ENCODE measurements around the gene SLC12A6.

Gene SLC12A6

DNA sequence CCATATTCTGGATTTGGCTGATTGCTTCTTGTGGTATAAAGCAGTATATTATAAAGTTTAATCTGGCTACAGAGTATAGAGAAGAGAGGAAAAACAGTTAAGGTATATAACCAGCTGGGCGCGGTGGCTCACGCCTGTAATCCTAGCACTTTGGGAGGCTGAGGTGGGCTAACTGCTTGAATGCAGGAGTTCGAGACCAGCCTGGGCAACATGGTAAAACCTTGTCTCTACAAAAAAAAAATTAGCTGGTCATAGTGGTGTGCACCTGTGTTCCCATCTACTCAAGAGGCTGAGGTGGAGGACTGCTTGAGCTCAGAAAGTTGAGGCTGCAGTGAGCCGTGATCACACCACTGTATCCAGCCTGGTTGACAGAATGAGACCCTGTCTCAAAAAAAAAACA, 7.3 kb downstream of the SLC12A6 start:
- DNase-seq (ENCODE audit: low spot score): no peak

DNA sequence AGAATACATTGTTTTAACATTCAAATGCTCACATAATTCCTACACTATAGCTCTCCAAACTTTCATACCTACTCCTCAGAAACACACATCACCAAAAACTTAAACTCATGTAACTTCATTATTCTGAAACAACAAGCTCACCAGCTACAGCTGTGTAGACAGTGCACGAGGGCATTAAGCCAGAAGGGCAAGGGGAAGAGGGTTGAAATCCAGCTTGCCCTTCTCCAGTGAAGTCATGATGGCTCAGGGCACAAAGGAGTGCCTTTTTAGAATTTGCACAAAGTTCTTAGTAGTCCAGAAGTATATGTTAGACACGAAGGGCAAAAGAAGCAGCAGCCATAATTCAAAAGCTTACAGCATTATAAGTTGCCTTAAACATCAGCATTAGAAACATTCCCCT, 8.6 kb downstream of the SLC12A6 start:
- DNase-seq (ENCODE audit: low spot score): no peak

DNA sequence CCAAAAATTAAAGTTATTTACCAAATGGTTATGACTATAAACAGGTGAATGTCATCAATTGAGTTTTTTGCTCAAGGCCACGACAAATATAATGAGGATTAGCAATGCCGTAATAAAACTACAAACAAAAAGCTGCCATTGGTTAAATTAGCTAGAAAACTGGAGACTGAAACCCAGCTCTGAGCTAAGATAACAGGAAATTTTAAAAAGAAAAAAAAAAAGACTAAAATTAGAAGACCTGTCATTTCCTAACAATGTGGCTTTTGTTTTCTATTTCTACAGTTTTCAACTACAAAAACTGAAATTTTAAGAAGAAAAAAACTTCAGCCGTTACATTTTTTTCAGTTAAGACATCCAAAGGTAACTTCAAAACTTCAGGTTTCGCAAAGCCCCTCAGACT, 9.7 kb downstream of the SLC12A6 start:
- no peak for DNase-seq (ENCODE audit: low spot score)

DNA sequence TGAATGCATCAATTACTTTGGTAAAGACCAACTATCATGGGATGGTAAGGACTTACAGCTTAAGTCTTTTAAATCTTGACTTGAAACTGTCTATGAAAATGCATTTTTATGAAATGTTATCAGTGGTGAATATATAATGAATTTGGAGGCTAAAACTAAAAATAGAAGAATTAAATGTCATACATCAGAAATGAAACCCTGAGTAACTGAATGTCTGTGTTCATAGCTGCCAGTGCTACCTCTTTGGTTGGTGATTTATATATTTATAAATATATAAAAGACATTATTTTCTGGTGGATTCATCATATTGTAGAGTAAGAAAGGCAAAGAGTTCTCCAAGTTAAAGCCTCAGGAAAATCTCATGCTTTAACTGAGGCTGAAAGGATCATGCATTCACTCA, 12.2 kb downstream of the SLC12A6 start:
- no peak for DNase-seq (ENCODE audit: low spot score)

DNA sequence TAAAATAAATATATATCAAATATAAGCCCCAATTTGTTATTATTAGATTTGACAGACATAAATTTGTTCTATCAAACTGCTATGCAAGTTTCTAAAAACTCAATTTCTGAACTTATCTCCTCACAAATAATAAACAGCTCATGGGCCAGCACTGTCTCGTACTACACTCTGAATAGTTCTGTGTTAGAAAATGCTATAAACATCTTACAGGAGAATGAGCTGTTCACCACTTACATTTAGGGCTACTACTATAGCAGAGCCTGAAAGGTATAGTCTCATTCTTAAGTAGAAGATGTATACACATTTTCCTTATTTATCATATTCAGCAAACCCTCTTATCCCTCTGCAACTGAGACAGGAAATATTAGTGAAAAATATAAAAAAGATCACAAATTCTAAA, 12.6 kb downstream of the SLC12A6 start:
- DNase-seq (ENCODE audit: low spot score): no peak

DNA sequence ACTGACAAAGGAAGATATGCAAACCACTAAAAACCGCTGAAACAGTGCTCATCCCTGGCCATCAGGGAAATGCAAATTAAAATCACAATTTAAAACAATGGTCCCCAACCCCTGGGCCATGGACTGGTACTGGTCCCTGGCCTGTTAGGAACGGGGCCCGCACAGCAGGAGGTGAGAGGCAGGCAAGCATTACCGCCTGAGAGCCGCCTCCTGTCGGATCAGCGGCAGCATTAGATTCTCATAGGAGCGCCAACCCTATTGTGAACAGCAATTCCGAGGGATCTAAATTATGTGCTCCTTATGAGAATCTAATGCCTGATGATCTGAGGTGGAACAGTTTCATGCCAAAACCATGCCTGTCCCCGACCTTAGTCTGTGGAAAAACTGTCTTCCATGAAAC, 14.4 kb downstream of the SLC12A6 start:
- DNase-seq (ENCODE audit: low spot score): no peak

DNA sequence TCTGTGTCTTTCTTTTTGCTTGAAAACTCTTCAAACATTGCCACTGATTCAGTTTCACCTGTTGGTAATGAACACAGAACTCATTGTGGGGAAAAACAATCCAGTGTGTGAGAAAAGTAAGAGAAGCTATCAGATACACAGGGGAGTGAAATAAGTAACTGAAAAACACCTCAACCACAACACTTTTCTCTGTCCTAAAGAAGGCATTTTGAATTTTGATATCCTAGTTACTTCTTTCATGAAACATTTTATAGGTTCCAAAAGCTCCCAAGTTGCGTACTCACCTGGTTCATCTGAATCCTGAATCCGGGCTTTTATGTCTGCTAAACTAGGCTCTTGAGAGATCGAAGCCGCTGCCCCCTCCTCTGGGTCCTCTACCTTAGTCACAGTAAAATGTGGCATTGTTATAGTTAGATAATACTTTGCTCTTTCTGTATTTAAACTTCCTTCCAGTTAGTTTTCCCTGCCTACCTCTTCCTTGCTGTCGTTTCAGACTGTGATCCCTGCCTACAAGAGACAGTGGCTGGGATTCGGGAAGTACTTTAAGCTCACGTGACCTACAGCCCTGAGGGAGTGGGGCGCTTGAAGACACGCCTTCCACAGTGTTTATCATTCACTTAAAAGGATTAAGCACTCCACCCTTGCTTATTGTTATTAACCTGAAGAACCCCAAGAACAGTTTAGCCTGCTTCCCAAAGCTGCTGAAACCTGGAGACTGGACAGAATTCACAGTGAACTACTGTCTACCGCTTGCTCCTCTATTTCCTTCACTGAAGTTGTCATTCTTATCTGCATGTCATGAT, 19.1 kb downstream of the SLC12A6 start:
- peak; percentile 30 for DNase-seq (ENCODE audit: low spot score)

DNA sequence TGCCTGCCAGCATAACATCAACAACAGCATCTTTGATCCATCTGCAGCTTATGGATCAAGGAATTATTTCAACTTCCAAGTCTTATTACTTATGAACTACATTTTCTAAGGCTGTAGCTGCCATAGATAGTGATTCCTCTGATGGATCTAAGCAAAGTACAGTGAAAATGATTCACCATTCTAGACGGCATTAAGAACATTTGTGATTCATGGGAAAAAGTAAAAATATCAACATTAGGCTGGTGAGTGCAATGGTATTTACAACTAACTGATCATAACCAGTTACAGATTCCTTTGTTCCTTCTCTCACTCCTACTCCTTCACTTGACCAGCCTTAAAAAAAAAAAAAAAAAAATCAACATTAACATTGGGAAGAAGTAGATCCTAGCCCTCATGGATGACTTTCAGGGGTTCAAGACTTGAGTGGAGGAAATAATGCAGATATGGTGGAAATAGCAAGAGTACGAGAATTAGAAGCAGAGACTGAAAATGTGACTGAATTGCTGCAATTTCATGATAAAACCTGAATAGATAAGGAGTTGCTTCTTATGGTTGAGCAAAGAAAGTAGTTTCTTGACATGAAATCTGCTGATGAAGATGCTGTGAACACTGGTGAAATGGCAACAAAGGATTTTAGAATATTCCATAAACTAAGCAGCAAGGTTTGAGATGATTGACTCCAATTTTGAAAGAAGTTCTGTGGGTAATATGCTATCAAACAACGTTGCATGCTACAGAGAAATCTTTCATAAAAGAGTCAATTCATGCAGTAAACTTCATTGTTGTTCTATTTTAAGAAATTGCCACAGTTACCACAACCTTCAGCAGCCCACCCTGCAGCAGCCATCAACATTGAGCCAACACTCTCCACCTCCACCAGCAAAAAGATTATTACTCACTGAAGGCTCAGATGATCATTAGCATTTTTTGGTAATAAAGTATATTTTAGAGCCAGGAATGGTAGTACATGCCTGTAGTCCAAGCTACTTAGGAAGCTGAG, 22.8 kb downstream of the SLC12A6 start:
- DNase-seq (ENCODE audit: low spot score): no peak

DNA sequence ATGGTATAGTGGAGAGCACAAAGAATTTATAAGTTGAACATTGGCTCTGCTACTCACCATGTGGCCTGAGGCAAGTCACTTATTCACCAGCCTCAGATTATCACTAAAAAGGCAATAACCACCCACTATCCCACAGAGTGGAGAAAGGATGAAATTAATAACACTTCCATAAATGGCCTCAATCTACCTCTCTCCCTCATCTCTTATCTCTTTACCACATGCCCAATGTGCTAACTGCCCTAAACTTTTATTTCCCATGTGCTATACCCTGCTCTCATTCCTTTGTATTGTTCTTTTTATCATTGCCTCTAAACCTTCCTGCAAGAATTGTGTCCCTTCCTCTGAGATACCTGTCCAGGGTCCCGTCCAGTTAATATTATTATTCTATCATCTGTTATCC, 26.0 kb downstream of the SLC12A6 start:
- no peak for DNase-seq (ENCODE audit: low spot score)

DNA sequence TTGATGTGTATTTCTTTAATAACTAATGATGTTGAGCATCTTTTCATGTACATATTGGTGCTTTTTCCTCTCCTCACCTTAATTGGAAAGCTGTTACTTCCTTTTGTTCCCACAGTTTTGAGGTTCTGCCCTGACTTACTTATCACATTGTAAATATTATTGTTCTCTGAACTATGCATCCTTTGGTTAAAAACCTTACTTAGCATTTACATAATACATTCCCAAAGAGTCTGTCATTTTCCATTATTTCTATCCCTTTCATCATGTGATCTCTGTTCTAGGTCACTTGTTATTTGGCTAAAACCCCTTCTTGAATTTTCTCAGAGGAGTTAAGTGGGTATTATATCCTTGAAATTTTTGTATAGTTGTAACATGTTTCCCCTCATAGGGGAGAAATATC, 33.0 kb downstream of the SLC12A6 start:
- no peak for DNase-seq (ENCODE audit: low spot score)

DNA sequence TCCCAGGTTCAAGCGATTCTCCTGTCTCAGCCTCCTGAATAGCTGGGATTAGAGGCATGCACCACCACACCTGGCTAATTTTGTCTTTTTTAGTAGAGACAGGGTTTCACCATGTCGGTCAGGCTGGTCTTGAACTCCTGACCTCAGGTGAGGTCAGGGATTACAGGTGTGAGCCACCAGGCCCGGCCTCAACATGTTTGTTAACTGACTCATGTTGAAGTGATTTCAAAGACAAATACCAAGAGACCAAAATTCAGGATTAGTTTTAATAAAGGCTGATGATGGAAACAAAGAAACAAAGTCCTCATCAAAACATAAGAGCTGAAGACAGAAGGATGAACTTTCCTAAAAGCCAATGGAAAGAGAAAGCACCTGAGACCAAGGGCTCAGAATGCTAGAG, 36.5 kb downstream of the SLC12A6 start:
- no peak for DNase-seq (ENCODE audit: low spot score)

DNA sequence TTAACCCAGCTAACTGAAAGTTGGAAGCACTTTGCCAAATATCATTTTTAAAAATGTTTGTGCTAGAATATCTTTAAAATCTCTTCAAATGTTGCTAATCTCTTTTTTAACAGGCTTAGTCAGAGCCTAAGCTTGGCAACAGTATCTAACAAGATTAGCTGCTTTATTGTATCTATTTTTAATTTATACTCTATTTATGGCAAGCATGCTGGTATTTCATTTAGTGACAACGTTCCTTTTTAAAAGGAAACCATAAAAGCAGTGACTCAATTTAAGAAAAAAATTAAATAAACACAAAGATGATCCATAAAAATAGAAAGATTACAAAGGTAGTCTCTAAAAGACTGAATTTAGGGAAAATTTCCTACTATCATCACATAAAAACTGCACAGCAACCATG, 40.5 kb downstream of the SLC12A6 start:
- DNase-seq (ENCODE audit: low spot score): no peak

DNA sequence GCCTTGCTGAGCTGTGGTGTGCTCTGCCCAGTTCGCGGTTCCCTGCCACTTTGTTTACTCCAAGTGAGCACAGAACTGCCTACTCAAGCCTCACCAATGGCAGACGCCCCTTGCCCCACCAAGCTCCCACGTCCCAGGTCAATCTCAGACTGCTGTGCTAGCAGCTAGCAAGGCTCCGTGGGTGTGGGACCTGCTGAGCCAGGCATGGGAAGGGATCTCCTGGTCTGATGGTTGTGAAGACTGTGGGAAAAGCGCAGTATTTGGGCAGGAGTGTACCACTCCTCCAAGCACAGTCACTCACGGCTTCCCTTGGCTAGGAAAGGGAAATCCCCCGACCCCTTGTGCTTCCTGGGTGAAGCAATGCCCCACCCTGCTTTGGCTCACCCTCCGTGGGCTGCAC, 45.0 kb downstream of the SLC12A6 start:
- DNase-seq (ENCODE audit: low spot score): no peak

DNA sequence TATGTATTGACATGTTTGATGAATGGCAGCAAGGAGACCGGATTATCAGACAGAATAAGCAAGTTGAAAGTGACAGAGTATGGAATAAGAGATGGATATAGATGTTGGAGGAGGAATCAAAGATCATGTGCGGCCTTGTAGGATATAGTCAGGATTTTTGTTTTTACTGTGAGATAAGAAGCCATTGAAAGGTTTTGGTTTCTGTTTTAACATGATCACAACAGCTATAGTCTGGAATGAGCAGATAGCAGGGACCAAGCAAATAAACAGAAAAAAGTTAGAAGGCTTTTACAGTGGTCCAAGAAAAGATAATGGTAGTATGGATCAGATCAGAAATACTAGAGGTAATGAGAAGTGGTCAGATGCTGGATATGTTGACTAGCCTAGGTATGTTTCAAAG, 52.6 kb downstream of the SLC12A6 start:
- no peak for DNase-seq (ENCODE audit: low spot score)

DNA sequence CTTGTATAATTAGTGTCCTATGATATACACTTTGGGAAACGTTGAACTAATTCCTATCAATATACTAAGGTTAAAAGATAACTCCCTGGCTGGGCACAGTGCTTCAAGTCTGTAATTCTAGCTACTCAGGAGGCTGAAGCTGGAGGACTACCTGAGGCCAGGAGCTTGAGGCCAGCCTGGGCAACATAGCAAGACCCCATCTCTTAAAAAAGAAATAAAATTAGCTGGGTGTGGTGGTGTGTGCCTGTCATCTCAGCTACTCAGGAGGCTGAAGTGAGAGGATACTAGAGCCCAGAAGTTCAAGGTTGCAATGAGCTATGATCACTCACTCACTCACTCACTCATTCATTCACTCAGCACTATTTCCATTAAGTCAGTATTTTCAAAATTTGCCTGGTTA, 55.2 kb downstream of the SLC12A6 start:
- DNase-seq (ENCODE audit: low spot score): no peak

DNA sequence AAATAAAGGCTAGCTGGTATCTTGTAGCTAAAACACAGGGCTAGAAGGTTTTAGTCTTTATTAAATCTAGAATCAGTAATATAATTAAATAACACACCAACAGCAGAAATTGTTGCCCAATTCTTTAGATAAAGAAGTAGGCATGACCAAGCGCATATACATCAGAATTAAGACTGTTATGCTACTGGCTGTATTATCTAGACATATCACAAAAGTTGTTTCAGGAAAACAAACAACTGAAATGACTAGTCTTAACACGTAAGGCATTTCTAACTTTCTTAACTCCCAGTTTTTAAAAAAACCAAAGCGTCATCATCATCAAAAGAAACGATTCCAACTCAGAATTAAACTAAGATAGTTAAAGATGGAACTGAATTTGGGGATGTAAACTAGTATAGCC, 57.4 kb downstream of the SLC12A6 start:
- no peak for DNase-seq (ENCODE audit: low spot score)

DNA sequence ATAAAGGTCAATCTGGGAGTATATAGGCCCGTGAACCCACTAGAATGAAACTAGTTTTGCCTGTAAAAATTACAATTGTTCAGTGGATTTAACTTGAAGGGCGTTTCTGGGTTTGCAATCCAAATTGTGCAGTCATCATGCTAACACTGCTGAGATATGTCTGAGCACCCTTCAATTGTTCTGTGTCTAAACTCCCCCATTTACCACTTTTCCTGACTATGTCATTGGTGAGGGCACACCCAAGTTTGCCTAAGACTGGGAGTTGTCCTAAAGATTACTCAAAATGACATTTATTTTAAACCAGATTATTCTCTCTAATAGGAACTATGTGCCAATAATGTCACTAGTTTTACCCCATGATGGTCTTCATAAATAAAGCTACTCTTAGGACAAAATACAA, 58.2 kb downstream of the SLC12A6 start:
- no peak for DNase-seq (ENCODE audit: low spot score)

DNA sequence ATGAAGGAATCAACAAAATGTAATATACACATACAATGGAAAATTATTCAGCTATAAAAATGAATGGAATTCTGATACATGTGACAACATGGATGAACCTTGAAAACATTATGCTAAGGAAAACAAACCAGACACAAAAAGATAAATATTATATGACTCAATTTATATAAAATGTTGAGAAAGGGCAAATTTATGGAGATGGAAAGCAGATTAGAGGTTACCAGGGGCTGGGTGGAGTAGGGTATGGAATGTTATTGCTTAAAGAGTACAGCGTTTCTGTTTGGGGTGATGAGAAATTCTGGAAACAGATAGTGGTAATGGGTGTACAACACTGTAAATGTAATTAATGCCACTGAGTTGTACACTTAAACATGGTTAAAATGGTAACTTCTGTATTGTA, 61.9 kb downstream of the SLC12A6 start:
- DNase-seq (ENCODE audit: low spot score): no peak

DNA sequence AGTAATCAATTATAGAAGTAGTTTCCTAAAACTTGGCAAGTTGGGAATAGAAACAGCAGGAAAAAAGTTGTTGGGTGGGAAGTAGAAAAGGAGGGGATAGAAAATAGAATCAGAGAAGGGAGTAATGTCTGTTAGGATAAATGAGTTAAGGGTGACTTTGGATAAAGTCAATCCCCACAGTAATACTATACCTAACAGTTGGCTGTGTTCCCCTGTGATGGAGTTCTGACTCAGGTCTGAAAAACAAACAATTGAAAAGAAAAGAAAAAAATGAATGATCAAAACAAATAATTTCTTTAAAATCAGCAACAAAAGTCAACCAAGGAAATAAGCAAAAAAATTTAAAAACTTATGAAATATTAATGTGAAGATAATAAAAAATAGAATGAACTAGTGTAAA, 62.4 kb downstream of the SLC12A6 start:
- DNase-seq (ENCODE audit: low spot score): no peak

DNA sequence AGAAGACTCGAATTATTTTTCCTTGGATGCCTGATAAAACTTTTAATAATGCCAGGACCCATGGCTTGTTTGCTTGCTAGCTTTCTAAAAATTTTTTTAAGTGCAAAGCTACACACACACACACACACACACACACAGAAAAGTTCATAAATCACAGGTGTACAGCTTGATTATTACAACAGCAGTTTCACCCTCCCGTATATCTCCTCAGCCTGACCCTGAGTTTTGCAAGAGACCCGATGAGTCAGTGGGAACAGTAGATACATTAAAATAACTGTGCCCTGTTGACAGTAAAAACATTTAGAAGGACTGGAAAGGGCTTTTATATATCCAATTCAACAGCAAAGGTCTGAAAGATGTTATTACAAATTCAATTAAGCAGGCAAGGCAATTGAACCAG, 66.1 kb downstream of the SLC12A6 start:
- peak; percentile 10 for DNase-seq (ENCODE audit: low spot score)

DNA sequence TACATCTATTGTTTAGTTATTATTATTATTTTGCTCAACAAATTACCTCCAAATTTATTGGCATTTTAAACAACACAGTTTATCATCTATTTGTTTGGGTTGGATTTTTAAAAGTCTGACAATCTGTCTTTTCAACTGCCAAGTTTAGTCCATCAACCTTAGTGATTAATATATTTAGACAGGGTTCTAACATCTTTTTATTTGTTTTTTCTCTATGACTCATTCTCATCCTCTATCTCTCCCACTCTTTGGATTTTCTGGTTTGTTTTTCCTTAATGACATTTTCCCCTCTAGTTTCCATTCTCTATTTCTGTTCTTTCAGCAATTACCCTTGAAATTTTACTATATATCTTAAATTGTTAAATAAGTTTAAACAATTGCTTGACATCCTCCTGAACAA, 70.8 kb downstream of the SLC12A6 start:
- no peak for DNase-seq (ENCODE audit: low spot score)

DNA sequence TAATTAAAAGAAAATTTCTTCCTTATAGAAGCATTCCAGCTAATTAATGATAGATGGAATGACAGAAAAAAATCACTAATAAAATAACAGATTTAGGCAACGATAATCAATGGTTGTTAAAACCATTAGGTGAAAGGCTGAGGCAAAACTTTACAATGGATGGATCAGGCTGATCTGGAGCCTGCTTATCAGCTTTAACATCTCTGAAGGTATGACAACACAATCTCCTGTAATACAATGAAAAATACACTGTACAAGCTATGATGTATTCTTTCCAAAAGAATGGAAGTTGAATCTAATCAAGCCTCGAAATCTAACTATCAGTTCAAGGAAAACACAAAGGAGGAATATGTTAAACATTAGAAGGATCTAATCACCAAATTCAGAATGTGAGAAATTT, 73.5 kb downstream of the SLC12A6 start:
- DNase-seq (ENCODE audit: low spot score): no peak

DNA sequence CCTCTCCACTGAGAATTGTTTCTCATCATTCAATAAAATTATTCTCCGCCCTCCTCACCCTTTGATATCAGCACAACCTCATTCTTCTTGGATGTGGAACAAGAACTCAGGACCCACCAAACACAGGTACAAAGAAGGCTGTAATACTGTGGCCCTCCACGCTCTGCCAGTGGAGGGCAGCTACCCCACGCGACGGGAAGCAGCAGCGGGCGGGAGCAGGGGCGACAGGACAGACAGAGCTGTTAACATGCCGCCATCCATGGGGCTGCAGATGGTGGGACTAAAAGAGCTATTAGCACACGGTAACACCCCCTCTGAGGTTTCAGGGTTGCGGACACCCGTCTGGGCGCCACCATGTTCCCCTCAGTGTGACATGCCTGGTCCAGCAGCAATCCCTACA, 75.2 kb downstream of the SLC12A6 start:
- no peak for DNase-seq (ENCODE audit: low spot score)
